GM06990 (cell line): ENCODE data around the gene FLACC1.
"Not testable (repeated sequence)": the region's sequence is repeated elsewhere in the genome, so short reads cannot be mapped to it uniquely, and the experiment has no call there.

Source experiments
- DNase-seq: peaks from one replicate; pipeline ENCODE4 v3.0.0-alpha.2; 2011; ENCODE audit not compliant: insufficient read length; ENCODE audit errors: extremely low read depth
- H3K27me3 ChIP-seq: replicated peaks from 2 replicates; pipeline ENCODE4 v1.6.0; 2011; ENCODE audit warnings: low read length; ENCODE audit not compliant: control insufficient read depth, insufficient read depth
- H3K36me3 ChIP-seq: 2 replicates; pipeline ENCODE4 v1.5.1; 2011; ENCODE audit warnings: low read length; ENCODE audit not compliant: control insufficient read depth, insufficient read depth
- H3K4me3 ChIP-seq: replicated peaks from 2 replicates; pipeline ENCODE4 v1.5.1; 2011; ENCODE audit warnings: low read depth, mild to moderate bottlenecking, control low read depth, low read length
- TF ChIP-seq, protein P1 (sequence below): IDR thresholded peaks from 2 replicates; pipeline ENCODE4 v1.5.1; 2011; ENCODE audit warnings: low read length, control low read depth, mild to moderate bottlenecking, inconsistent platforms; ENCODE audit not compliant: insufficient read depth, poor library complexity, severe bottlenecking

The FLACC1 gene

DNA sequence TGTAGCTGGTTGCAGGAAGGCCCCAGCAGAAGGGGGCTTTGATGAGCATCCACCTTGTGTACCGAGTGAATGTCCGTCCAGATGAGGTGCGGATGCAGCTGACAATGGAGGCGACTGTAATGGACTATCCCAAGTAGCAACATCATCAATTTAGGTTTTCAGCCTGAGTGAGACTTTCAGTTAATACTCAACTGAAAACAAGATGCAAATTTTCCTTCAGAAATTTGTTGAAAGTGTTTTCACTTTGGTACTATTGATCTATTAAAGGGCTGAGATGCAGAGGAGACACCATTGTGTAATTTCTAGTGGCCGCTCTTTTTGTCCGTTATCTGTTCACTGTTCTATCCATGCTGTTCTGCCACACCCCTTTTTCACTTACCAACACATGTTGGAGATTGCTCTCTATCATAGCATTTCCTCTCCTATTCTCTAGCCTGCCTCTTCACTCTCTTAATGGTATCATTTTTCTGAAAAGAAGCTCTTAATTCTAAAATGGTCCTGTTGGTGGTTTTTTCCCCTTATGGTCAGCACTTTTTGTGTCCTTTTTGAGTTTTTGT is 108.8 kb downstream of the FLACC1 start:
- H3K27me3 ChIP-seq = no peaks in the 10 kb centered on the region
- H3K4me3 ChIP-seq = no peak overlapping the region
- H3K36me3 ChIP-seq = no peaks in the 10 kb centered on the region
- no peak for DNase-seq
- TF ChIP-seq, protein P1, sequence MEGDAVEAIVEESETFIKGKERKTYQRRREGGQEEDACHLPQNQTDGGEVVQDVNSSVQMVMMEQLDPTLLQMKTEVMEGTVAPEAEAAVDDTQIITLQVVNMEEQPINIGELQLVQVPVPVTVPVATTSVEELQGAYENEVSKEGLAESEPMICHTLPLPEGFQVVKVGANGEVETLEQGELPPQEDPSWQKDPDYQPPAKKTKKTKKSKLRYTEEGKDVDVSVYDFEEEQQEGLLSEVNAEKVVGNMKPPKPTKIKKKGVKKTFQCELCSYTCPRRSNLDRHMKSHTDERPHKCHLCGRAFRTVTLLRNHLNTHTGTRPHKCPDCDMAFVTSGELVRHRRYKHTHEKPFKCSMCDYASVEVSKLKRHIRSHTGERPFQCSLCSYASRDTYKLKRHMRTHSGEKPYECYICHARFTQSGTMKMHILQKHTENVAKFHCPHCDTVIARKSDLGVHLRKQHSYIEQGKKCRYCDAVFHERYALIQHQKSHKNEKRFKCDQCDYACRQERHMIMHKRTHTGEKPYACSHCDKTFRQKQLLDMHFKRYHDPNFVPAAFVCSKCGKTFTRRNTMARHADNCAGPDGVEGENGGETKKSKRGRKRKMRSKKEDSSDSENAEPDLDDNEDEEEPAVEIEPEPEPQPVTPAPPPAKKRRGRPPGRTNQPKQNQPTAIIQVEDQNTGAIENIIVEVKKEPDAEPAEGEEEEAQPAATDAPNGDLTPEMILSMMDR = no peak

DNA sequence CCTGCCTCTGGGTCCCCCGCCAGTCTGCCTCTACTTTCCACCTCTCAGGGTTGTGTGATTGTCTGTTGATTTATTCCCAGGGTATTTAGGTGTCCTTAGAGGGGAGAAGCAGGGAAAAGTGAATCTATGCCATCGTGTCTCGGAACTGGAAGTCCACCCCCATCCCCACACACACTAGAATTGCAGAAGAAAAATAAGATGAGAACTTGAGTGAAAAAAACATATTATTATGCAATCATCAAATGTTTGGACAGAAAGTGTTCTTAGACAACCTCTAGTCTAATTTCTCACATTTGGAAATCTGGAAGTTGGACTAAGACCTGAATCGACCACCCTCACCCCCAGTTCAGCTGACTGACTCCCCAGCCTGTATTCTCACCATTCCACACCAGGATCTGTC is 110.9 kb downstream of the FLACC1 start:
- Histone ChIP-seq H3K27me3 (no peaks in the 10 kb centered on the region), H3K4me3 (no peak overlapping the region), H3K36me3 (no peaks in the 10 kb centered on the region)
- DNase-seq = no peak
- TF ChIP-seq, protein P1 = no peak

DNA sequence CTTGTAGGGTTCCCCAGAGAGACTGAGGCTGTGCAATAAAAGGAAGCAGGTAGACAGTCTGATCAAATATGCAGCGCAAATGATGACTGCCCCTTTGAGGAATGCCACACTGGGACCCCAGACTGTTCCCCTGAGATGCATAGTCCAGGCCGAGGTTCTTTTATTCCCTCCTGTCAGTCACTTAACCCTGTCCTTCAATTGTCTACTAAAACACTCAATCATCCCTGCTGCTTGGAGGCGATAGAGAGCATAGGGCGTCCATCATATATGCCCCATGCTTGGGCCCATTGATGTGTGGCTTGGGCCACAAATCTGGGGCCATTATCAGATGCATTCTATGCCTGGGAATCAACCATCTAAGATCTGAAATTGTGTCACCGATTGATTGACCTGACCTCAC is 112.3 kb downstream of the FLACC1 start:
- no peaks in the 10 kb centered on the region for H3K36me3 ChIP-seq
- TF ChIP-seq, protein P1 = no peak
- H3K4me3 ChIP-seq = no peak overlapping the region
- DNase-seq = no peak
- no peaks in the 10 kb centered on the region for H3K27me3 ChIP-seq

DNA sequence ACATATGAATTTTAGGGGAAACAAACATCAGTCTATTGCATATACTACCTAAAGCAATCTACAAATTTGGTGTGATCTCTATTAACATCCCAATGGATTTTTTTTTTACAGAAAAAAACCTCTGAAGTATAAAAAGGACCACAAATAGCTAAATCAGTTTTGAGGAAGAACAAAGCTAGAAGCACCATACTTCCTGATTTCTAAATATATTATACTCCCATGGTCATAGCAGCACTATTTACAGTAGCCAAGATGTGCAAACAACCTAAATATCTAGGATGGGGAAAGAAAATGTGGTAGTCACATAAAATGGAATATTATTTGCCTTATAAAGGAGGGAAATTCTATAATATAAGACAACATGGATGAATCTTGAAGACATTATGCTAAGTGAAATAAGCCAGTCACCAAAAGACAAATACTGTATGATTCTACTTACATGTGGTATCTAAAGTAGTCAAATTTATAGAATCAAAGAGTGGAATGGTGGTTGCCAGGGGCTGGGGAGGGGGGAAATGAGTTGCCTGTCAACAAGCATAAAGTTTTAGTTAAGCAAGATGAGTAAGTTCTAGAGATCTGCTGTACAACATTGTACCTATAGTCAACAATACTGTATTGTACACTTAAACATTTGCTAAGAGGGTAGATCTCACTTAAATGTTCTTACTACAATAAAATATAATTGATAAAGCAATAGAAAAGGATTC is 114.4 kb downstream of the FLACC1 start:
- TF ChIP-seq, protein P1 = no peak
- Histone ChIP-seq H3K36me3 (no peaks in the 10 kb centered on the region; the same call in none of the 2 replicates), H3K27me3 (no peaks in the 10 kb centered on the region), H3K4me3 (no peak overlapping the region)
- no peak for DNase-seq

DNA sequence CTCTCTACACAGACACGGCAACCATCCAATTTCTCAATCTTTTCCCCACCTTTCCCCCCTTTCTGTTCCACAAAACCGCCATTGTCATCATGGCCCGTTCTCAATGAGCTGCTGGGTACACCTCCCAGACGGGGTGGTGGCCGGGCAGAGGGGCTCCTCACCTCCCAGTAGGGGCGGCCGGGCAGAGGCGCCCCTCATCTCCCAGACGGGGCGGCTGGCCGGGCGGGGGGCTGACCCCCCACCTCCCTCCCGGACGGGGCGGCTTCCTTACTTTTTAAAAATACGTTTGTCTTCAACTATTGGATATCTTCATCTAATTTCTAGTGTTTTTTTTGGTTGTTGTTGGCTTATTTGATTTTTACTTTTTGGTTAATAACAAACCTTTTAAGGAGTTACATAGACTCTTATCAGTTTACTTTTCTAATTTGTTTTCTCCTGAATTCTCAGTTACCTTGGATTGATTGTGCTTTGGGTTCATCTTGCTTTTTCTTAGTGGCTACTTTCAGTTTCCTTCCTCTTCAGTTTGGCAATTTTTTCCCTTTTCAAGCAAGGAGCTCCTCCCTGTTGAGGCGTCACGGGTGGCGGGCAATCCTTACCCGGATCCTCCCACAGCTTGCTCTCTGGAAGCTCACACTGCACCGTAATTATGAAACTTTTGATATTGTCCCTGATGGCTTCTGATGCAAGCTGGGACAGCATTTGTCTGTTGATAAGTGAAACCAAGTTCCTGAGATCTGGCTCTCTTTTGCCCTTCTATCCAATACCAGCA is 117.8 kb downstream of the FLACC1 start:
- H3K4me3 ChIP-seq, H3K27me3 ChIP-seq, H3K36me3 ChIP-seq, DNase-seq: not testable (repeated sequence)
